GM11168 (cell line): ENCODE measurements around the gene EYA2.
"Not testable (repeated sequence)": the region's sequence is repeated elsewhere in the genome, so short reads cannot be mapped to it uniquely, and the experiment has no call there.

Experiments
- in situ Hi-C: fragments of 300-500 bp; cut with MboI; formaldehyde crosslinking; loops from one replicate; pipeline ENCODE4 v1.12.0; 2022; ENCODE audit warnings: low sequenced_read_pairs; ENCODE audit not compliant: unreplicated experiment

Gene EYA2

DNA sequence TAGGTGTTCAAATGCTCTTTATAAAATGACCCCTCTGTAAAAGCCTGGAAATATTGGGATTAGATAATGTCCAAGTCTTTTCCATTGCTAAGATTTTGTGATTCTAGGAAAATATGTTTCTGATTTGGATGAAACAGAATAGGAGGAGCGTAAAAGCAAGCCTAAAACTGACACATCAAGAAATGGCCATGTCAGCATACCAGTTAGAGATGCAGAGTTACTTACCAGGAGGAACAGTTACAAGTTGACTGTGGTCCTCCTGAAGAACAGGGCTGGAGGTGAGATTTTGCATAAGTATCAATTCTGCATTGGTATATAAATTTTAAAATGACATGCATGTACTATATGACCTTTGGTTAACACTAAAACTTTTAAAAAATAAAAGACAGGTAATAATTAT is 35.3 kb downstream of the EYA2 start:
- in situ Hi-C loops, result no loop called here

DNA sequence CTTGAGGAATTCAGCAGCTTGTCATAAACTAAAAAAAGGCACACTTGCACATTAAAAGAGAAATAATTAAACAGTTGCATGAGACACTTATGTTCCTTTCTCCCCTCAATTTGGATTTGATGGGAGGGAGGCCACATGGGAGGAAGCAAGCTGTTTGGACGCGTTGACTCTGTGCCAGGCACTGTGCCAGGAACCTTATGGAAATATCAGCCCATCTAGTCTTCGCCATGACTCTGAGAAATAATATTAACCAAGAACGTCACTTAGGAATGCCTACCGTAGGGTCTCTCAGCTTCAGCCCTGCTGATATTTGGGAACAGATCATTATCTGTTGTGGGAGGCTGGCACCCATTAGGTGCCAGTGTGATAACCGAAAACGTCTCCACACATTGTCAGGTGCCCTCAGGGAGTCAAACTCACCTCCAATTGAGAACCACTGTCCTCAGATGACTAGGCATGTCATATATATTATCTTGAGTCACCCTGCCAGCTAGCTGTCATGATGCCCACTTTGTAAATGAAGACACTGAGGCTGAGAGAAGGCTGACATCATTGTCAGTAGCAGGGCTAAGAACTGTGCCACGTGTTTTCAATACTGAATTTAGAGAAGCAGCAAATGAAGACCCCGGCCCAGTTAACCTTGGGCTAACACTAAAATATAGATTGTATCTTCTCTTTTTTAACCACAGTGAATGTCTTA is 36.1 kb downstream of the EYA2 start:
- in situ Hi-C loops, result no loop called here

DNA sequence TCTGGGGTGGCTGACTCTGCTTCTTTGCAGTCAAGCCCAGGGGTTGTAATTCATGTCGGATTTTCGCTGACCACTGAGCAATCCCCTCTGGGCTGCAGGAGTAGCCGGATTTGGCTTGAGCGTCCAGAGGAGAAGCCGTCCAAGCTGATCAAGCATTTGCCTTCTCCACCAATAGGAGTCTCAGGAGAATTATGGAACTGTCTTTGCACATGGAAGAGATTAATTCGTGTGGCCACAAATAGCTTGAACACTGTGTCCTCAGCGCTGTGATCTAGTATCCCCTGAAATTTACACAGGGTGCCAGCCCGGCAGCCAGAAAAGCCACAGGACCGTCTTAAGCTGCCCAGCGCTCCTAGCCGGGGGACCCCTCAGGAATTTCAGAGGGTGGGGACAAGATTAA is 37.1 kb downstream of the EYA2 start:
- in situ Hi-C loops, result no loop called here

DNA sequence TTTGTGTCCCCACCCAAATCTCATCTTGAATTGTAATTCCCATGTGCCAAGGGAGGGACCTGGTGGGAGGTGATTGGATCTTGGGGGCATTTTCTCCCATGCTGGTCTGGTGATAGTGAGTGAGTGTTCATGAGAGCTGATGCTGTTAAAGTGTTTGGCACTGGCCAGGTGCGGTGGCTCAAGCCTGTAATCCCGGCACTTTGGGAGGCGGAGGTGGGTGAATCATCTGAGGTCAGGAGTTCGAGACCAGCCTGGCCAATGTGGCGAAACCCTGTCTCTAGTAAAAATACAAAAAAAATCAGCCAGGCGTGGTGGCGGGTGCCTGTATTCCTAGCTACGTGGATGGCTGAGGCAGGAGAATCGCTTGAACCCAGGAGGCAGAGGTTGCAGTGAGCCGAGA is 37.8 kb downstream of the EYA2 start:
- in situ Hi-C loops, result not testable (repeated sequence)

DNA sequence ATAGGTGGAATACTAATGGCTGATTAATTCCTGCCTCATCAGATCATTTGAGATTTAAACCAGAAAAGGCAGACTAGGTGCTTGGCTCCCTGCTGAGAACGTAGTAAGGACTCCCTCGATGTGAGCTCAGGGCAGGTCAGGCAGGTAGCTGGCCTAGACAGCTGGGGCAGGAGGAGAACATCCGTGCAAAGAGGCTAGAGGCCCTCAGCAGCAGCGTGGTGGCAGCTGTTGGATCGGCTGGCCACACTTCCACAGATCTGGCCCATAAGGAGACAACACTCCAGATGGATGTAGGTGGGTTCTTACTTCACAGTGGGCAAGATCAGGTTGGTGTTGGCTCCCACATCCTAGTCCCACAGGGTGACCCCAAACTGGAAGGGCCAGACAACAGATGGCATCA is 38.5 kb downstream of the EYA2 start:
- in situ Hi-C loops, result no loop called here

DNA sequence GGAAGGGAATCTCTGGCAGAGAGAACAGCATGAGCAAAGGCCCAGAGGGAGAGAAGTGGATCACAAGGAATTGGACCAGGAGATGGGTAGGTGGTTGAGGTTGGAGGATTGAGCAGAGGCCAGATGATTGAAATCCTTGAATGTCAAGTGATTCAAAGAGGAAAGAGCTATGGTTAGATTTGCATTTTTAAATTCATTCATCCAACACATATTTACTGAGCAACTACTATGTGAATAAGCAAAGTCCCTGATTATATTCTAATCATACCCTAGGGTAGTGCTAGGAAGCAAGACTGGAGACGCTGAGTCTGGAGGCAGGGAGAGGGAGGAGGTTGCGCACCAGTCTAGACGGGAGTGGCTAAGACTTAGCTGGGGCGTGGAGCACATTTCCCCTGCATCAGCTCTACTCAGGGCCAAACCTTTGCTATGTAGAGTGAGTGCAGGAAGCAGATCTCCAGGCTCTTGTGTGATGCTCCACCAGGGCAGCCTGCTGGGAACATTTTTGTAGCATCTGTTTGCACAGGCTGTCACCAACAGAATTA is 40.2 kb downstream of the EYA2 start:
- in situ Hi-C loops, result no loop called here

DNA sequence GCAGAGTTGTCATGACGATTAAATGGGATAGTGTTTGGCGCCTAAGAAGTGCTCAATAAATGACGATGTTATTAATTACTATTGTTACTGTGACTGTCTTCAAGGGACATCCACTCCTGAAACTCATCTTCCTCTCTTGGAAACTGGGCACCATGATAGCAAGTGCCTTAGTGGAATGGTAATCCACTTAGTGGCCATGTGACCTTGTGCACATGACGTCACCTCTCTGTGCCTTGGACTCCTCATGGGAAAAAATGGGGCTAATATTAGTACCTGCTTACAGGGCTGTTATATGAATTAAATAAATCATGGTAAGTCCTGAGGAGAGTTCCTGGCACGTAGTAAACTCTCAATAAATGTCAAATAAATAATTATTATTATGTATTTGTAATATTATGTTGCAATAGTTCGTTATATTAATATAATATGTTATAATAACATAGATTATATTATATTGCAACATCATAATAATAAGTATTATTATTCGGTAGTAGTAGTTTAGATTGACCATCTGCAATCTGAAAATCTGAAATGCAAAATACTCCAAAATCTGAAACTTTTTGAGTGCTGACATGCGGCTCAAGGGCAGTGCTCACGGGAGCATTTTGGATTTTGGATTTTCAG is 40.9 kb downstream of the EYA2 start:
- in situ Hi-C loops, result no loop called here

DNA sequence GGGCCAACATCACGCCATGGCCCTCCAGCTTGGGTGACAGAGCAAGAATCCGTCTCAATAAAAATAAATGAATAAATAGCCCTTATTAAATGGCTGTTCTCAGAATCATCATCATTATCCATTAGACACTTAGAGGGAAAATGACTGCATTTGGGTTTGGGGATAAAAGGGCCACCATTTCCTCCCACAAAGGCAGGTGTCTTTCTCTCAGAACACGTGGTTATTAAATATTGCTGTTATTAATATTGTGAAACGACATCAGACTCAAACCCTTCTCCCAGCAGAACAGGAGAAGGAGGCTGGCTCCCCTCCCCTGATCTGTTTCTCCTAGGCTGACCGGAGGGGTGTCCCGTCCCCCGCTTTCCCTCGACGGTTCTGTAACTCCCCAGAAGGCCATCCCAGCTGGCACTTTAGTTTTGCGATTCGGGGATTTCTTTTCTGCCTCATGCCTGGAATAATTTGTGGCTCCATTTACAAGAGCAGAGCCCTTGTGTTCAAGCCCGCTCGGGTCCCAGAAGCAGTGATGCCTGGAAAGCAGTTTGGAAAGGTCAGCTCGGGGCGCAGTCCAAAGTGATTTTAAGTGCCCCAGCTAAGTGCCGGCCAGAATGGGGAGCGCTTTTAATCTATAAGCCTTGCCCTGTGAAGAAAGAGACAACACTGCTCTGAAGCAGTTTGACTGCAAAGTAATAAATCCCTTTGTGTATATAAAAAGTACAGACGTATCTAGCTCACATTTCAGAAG is 41.9 kb downstream of the EYA2 start:
- in situ Hi-C loops, result no loop called here

DNA sequence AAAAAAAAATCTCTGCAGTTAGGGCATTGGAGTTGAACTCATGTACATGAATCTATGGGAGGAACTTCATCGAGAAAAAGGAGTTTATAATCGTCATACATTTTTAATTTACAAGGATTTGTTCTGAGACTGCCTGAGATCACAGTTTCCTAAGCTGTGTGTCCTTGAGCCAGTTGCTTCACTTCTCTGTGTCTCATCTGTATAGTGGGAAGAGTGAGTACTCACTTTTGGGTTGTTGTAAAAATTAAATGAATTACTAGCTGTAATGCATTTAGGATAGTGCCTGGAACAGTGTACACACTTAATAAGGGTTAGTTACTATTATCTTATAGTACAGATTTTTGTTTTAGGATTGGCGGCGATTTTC is 42.5 kb downstream of the EYA2 start:
- in situ Hi-C loops, result no loop called here

DNA sequence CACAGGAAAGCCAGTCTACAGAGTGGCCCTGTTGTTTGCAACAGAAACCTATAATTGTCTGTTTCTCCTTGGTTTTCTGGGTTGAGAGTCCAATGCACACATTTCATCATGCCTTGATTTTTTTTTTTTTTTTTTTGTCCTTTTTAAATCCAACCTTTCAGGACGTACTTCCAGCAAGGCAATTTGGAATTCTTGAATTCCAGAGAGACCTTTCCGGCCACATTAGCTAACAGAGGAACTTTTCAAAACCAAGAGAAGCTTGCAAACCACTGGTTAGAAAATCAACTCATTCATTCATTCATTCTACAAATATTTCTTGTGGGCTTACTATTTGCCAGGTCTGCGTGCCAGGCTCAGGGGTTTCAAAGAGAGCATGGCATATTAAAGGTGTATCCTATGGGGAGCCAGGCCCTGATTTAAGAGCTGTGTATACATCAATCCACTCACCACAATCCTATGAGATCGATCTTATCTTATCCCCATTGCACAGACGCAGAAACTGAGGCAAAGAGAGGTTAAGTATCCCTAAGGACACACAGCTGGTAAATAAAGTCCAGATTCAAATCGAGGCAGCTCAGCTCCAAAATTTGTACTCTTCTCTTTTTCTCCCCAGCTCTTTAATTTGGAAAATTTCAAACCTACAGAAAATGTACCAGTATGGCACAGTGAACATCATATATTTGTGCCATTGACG is 43.0 kb downstream of the EYA2 start:
- in situ Hi-C loops, result no loop called here

DNA sequence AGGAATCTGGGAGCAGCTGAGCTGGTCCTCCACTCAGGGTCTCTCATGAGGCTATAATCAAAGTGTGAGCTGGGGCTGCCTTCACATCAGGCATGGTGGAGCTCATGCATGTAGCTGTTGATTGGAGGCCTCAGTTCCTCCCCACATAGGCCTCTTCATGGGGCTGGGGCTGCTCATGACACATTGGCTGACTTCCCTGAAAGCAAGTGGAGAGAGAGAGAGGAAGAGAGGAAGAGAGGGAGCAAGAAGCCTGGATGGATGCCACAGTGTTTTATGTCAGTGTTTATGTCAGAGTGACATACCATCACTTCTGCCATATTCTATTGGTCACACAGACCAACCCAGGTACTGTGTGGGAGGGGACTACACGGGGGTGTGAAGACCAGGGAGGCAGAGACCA is 43.8 kb downstream of the EYA2 start:
- in situ Hi-C loops, result no loop called here

DNA sequence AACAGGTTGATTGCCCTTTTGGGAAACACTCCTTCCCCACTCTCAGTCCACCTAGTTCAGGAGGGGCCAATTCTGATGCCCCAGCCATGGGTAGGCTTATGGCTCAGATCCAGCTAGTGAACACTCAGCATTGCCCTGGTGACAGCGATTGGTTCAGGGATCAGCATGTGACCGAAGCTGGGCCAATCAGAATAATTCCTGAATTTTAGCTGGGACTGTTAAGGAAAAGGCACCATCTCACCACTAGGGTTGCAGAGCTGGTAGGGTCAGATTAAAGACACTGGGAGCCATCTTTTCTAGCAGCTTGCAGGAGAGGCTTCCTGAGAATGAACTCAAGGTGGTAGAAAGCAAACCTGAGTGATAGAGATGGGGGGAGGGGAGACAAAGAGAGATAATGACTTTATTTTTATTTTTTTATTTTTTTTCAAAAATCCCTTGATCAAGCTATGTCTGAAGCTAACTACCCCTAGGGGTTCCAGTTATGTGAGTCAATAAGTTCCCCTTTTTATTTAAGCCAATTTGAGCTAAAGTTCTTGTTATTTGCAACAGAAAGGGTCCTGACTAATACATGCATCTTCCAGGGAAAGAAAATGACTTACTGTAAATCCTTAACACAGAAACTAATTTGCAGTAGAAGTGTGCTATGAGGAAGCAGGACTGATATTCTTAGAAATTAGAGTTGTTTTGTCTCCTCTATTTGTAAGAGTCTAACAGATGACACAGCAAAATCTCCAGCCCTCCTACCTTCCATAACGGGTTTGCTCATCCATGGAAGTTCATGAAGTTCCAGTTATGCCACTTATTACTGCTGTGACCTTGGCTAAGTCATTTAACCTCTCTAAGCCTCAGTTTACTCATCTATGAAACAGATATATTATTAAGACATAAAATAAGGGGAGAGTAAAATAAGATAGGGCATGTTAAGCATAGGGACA is 44.7 kb downstream of the EYA2 start:
- in situ Hi-C loops, result no loop called here

DNA sequence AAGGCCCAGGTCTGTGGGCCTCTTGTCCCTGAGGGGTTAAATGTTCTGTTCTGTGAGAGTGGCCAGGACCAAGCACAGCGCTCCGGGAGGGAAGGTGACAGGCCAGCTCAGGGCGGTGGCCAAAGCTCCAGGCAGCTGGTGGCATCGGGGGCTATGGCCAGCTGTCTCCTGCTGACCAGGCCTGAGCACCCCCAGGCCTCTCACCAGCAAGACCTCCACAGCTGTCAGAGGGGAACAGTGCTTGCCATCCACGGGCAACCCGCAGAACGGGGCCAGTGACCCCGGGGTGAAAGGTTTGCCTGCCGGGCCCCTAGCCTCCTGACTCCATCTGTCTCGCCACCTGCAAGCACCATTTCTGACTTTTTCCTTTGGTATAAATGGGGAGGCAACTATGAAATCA is 46.0 kb downstream of the EYA2 start:
- in situ Hi-C loops, result no loop called here

DNA sequence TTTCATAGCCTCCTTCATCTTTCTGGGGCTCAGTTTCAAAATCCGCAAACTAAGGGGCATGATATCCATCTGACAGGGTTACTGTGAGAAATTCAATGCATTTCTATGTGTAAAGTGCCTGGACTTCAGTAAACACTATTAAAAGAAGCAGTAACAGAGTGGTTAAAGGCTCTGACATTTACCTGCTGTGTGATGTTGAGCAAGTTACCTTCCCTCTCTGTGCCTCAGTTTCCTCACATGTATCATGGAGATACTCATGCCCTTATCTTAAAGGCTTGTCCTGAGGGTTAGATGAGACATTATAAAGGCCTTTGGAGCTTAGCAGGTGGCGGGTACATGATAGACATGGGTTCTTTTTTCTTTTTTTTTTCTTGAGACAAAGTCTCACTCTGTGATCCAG is 46.8 kb downstream of the EYA2 start:
- in situ Hi-C loops, result no loop called here

DNA sequence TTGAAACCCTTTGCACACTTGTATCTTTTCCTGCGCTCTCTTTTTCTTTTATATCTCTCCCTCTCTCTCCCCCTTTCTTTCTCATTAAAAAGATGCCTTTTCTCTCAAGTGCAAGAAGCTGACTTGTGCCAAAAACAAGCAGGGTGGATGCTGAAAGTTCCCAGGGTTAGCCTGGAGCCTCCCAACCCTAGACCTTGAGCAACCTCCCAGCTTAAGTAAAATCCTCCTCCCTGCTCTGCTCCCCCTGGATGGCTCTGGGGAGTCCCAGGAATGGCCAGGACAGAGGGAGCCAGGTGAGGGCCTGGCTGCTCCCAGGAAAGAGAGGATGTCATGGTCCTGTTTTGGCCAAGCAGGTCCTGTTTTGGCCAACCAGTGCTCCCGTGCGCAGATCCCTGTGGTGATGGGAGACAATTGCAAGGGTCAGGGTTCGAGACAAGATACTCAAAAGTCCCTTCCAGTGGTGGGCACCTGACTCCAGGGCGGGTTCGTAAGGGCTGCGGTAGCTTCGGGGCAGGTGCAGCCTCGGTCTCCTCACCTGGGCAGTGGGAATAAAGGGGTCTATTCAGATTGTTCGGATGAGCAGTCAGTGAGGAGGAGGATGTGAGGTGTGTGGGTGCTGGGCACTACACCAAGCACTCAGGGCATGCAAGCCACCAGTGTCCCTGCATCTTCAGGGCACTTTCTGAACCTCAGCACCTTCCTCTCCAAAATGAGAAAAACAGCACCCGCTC is 49.4 kb downstream of the EYA2 start:
- in situ Hi-C loops, result no loop called here

DNA sequence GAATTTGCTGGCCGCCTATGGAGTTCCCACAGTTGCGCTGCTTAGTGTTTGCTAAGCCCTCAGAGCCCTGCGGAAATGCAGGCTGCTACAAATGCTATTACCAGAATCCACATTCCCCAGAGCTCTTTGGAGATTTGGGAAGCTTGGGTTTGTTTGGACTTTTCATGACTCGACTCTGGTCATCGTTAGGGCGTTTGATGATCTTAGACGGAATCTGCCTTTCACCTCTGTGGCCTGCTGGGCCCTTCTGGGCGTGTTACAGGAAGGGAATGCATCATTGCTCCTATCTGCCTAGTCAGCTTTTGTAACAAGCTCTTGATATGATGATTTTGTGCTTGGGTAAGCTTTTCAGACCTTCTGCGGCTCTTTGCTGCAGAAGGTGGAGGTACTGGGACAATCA is 50.8 kb downstream of the EYA2 start:
- in situ Hi-C loops, result no loop called here

DNA sequence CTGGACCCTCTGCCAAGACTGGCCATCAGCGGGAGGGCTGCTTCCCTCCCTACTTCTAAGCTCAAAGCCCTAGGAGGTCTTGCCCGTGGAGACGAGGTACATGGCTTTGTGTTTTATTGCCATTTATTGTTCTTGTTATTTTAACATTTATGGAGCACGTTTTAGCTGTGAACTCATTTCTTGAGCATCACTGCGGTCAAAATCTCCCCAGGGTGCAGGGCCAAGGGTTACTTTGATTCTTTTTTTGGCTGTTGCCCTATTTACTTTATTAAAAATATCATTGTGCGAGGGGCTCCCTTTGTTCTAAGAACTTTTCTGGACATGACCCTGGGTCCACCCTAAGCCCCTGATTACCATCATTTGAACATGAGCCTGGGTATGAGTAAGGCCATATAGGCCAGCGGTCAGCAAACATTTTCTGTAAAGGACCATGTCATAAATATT is 51.6 kb downstream of the EYA2 start:
- in situ Hi-C loops, result no loop called here

DNA sequence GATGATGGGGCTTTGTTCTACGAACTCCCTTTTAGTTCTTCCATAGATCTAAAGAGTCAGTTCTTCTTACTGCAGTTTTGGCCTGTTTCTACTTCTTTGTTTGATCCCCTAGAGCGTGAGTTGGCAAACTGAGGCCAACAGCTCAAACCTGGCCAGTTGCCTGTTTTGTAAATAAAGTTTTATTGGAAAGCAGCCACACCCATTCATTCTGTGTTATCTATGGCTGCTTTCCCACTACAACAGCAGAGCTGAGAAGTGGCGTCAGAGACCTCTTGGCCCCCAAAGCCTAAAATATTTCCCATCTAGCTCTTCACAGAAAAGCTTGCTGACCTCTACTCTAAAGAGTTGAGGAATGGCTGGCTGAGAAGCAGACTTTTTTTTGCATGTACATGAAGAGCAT is 52.2 kb downstream of the EYA2 start:
- in situ Hi-C loops, result no loop called here

DNA sequence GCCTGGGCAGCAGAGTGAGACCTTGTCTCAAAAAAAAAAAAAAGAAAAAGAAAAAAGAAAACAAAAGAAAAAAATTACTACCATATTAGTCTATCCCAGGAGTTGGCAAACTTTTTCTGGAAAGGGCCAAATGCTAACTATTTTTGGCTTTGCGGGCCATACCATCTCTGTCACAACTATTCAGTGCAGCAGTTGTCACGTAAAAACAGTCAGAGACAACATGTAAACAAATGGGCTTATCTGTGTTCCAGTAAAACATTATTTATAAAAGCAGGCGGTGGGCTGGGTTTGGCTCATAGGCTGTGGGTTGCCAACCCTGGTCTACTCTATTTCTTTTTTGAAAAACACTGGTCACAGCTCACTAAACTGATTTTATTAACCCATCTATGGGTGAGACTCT is 53.4 kb downstream of the EYA2 start:
- in situ Hi-C loops, result no loop called here
